SU-DHL-6 (cell line): ENCODE measurements around the gene AP1S1.

Source experiments
- EZH2phosphoT487 ChIP-seq: fragments of 200-600 bp; sonication (generic), shearing (Covaris generic); conservative IDR thresholded peaks from 2 replicates; pipeline ENCODE4 v1.6.1; 2018; ENCODE audit warnings: mild to moderate bottlenecking, antibody characterized with exemption, low read length, moderate library complexity, mixed read lengths
- TF ChIP-seq, protein P1 (sequence below): fragments of 200-600 bp; sonication (generic); IDR thresholded peaks from one replicate; pipeline ENCODE4 v1.5.1; 2017; ENCODE audit warnings: antibody characterized with exemption, mild to moderate bottlenecking, low read length, moderate library complexity; ENCODE audit not compliant: insufficient read depth, poor library complexity, severe bottlenecking

DNA sequence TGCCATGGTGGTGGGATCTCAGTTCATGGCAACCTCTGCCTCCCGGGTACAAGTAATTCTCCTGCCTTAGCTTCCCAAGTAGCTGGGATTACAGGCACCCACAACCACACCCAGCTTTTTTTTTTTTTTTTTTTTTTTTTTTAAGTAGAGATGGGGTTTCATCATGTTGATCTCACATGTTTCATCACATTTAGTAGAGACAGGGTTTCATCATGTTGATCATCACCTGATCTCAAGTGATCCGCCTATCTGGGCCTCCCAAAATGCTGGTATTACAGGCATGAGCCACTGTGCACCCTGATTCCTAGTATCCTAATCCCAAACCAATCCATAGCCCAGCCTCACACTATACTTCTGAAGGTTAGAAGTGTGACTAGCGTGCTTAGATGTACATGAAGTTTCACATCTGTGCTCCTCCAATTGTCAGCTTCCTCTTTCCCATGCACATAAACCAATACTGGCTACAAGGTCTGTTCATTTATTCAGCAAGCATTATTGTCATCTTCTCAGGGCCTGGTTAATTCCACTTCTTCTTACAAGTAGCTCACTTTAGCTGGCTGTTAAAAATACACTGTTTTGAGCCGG lies 32.7 kb downstream of the AP1S1 start:
- TF ChIP-seq, protein P1, sequence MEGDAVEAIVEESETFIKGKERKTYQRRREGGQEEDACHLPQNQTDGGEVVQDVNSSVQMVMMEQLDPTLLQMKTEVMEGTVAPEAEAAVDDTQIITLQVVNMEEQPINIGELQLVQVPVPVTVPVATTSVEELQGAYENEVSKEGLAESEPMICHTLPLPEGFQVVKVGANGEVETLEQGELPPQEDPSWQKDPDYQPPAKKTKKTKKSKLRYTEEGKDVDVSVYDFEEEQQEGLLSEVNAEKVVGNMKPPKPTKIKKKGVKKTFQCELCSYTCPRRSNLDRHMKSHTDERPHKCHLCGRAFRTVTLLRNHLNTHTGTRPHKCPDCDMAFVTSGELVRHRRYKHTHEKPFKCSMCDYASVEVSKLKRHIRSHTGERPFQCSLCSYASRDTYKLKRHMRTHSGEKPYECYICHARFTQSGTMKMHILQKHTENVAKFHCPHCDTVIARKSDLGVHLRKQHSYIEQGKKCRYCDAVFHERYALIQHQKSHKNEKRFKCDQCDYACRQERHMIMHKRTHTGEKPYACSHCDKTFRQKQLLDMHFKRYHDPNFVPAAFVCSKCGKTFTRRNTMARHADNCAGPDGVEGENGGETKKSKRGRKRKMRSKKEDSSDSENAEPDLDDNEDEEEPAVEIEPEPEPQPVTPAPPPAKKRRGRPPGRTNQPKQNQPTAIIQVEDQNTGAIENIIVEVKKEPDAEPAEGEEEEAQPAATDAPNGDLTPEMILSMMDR: no peak
- no peak for TF ChIP-seq EZH2phosphoT487
